ENCODE measurements around the gene SLC26A1. TPM values are rescaled to one million over a fixed set of nuclear protein-coding genes. Genes with fewer than 3 reads are reported as not detected.

SLC26A1 gene
- total RNA-seq, 1 donor from 2014 or later = not detected

DNA sequence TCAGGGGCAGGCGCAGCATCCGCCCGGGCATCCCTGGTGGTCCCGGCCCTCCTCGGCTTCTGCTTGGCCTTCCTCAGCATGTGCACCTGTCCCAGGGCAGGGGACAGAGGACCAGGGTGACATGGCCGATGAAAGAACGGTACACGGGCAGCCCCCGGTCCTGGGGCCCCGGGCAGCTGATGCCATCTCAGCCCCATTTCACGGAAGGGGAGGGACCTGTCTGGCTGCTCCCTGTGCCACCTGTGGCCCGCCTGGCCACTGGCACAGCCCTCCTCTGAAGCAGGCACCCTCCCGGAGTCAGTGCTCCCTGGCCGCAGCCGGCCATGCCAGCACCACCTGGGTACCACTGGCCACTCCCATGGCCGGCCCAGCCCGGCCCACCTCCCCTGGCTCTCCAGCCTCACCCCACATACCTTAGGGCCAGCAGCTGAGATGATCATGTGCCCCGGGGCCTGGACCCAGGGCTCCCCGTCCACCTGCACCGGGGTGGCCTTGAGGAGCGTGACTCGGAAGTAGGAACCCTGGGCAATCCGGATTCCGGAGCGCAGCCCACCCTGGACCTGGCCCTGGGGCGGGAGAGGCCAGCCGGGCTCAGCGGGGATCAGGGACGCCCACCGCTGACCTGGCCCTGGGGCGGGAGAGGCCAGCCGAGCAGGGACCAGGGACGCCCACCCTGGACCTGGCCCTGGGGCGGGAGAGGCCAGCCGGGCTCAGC lies 32.4 kb downstream of the SLC26A1 start:
- Mint-ChIP-seq H3K36me3 (peaks cover 6% of the 10 kb centered on the region), H3K27ac (no peak overlapping the region), H3K27me3 (ENCODE audit: insufficient read depth, low read depth) (peaks cover 3% of the 10 kb centered on the region), H3K4me1 (peaks cover 3% of the 10 kb centered on the region), H3K9me3 (no peaks in the 10 kb centered on the region), H3K4me3 (no peak overlapping the region)
- Histone ChIP-seq H4K20me1 (ENCODE audit: low read depth) (no peaks in the 10 kb centered on the region), H3K4me3 (no peak overlapping the region), H3K9ac (no peak overlapping the region), H3K79me2 (ENCODE audit: low read depth) (no peaks in the 10 kb centered on the region), H3K4me2 (no peak overlapping the region), H3K36me3 (no peaks in the 10 kb centered on the region), H3K27ac (no peak overlapping the region), H3K9me3 (ENCODE audit: low read depth) (no peaks in the 10 kb centered on the region), H3F3A (ENCODE audit: low read depth) (no peaks in the 10 kb centered on the region), H2AFZ (replicated peaks) (no peak overlapping the region), H3K4me1 (no peaks in the 10 kb centered on the region), H3K27me3 (no peaks in the 10 kb centered on the region)
- DNase-seq (ENCODE audit: low spot score) = no peak
- TF ChIP-seq, protein P1, sequence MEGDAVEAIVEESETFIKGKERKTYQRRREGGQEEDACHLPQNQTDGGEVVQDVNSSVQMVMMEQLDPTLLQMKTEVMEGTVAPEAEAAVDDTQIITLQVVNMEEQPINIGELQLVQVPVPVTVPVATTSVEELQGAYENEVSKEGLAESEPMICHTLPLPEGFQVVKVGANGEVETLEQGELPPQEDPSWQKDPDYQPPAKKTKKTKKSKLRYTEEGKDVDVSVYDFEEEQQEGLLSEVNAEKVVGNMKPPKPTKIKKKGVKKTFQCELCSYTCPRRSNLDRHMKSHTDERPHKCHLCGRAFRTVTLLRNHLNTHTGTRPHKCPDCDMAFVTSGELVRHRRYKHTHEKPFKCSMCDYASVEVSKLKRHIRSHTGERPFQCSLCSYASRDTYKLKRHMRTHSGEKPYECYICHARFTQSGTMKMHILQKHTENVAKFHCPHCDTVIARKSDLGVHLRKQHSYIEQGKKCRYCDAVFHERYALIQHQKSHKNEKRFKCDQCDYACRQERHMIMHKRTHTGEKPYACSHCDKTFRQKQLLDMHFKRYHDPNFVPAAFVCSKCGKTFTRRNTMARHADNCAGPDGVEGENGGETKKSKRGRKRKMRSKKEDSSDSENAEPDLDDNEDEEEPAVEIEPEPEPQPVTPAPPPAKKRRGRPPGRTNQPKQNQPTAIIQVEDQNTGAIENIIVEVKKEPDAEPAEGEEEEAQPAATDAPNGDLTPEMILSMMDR (IDR thresholded peaks at IDR 0.05) = no peak
- no peak for TF ChIP-seq EZH2 (IDR thresholded peaks at IDR 0.05)
- no peak for TF ChIP-seq EZH2phosphoT487 (IDR thresholded peaks at IDR 0.05)

DNA sequence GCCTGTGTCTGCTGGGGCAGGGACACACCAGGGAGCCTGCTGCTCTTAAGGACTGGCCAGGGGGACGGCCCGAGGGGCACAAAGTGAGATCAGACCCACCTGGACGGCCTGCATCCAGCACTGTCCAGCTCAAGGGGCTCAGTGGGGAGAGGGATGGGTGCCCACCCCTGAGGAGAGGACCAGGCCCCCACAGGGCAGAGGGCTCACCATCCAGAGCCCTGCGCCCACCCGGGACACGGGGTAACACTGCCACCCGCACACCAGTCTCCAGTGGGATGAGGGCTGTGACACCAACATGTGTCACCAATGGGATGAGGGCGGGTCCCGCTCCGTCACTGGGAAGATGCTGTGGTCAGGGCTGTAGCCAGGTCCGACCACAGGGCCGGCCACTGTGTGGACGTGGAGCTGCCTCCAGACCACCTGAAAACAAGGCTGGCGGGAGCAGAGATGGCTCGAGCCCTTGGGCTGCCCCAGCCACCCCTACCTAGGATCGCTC lies 33.0 kb downstream of the SLC26A1 start:
- no peak overlapping the region for H3K9ac ChIP-seq
- H2AFZ ChIP-seq (replicated peaks) = no peak overlapping the region
- no peaks in the 10 kb centered on the region for H3F3A ChIP-seq (ENCODE audit: low read depth)
- Mint-ChIP-seq H3K36me3 (peaks cover 6% of the 10 kb centered on the region), H3K4me1 (peaks cover 3% of the 10 kb centered on the region), H3K9me3 (no peaks in the 10 kb centered on the region), H3K27me3 (ENCODE audit: insufficient read depth, low read depth) (peaks cover 3% of the 10 kb centered on the region), H3K4me3 (no peak overlapping the region), H3K27ac (no peak overlapping the region)
- no peaks in the 10 kb centered on the region for H3K9me3 ChIP-seq (ENCODE audit: low read depth)
- H3K4me1 ChIP-seq = no peaks in the 10 kb centered on the region
- H3K36me3 ChIP-seq = no peaks in the 10 kb centered on the region
- H3K79me2 ChIP-seq (ENCODE audit: low read depth) = no peaks in the 10 kb centered on the region
- no peaks in the 10 kb centered on the region for H4K20me1 ChIP-seq (ENCODE audit: low read depth)
- no peak overlapping the region for H3K27ac ChIP-seq
- TF ChIP-seq, protein P1 (IDR thresholded peaks at IDR 0.05) = no peak
- TF ChIP-seq EZH2 (IDR thresholded peaks at IDR 0.05) = no peak
- no peak for TF ChIP-seq EZH2phosphoT487 (IDR thresholded peaks at IDR 0.05)
- no peak overlapping the region for H3K4me3 ChIP-seq
- H3K4me2 ChIP-seq = no peak overlapping the region
- no peak for DNase-seq (ENCODE audit: low spot score)
- no peaks in the 10 kb centered on the region for H3K27me3 ChIP-seq

DNA sequence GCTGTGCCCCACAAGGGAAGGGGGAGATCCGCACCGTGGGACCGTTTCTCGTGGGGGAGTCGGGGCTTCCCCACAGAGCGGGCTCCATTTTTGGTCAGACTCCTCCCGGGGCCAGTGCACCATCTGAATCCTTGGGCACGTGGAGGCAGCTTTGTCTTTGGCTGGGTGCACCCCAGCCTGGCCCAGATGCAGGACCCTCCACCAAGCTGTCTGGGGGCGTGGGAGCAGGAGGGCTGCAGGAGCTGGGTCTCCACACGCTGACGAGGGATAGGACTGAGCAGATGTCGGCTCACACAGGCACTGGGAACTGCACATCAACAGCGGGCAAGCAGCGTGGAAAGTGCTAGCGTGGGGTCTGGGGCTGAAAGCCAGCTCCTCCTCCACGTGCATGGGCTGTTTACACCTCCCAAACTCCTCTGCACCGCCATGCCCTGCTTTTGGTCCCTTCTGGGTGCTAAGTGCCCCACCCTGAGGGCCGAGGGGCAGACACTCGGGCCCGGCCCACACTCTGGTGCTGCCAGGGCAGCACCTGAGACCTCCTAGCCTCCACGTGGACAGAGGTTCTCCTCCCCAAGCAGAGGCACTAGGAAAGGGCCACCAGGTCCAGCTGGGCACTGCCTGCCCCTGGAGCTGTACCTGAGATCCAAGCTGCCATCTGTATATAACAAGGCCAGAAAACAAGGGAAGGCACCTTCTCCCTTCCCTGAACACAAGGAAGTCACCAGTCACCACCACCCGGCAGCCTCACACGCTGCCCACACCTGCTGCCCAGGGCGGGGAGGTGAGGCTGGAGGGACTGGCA lies 33.7 kb downstream of the SLC26A1 start:
- H2AFZ ChIP-seq (replicated peaks) = no peak overlapping the region
- H3K27ac ChIP-seq = no peak overlapping the region
- Mint-ChIP-seq H3K9me3 (no peaks in the 10 kb centered on the region), H3K27me3 (ENCODE audit: insufficient read depth, low read depth) (peaks cover 3% of the 10 kb centered on the region), H3K4me1 (peaks cover 3% of the 10 kb centered on the region), H3K27ac (no peak overlapping the region), H3K36me3 (peaks cover 10% of the 10 kb centered on the region), H3K4me3 (no peak overlapping the region)
- no peaks in the 10 kb centered on the region for H3K9me3 ChIP-seq (ENCODE audit: low read depth)
- no peaks in the 10 kb centered on the region for H3F3A ChIP-seq (ENCODE audit: low read depth)
- no peak overlapping the region for H3K9ac ChIP-seq
- no peaks in the 10 kb centered on the region for H3K36me3 ChIP-seq
- no peak overlapping the region for H3K4me2 ChIP-seq
- no peaks in the 10 kb centered on the region for H3K4me1 ChIP-seq
- H3K79me2 ChIP-seq (ENCODE audit: low read depth) = no peaks in the 10 kb centered on the region
- H4K20me1 ChIP-seq (ENCODE audit: low read depth) = no peaks in the 10 kb centered on the region
- no peak for DNase-seq (ENCODE audit: low spot score)
- H3K4me3 ChIP-seq = no peak overlapping the region
- no peak for TF ChIP-seq EZH2 (IDR thresholded peaks at IDR 0.05)
- TF ChIP-seq, protein P1 (IDR thresholded peaks at IDR 0.05) = no peak
- no peak for TF ChIP-seq EZH2phosphoT487 (IDR thresholded peaks at IDR 0.05)
- H3K27me3 ChIP-seq = no peaks in the 10 kb centered on the region
